Ovary (tissue), 9 donors: ENCODE measurements around the gene NR2F2. TPM values are rescaled to one million over a fixed set of nuclear protein-coding genes. Genes with fewer than 3 reads are reported as not detected.
A peak's percentile ranks its signal among the peaks of the same experiment; 100 is the strongest.

Source experiments
- DNase-seq, 5 donors: peaks; one replicate each; pipeline ENCODE4 v3.0.0-alpha.2; 2019 to 2020
- H3K27ac ChIP-seq, 2 donors: fragments of 200-600 bp; one replicate each; pipeline versions ENCODE4 v1.5.1 to v1.8.0; 2019 to 2022
- H3K27me3 ChIP-seq: fragments of 200-600 bp; one replicate; pipeline ENCODE4 v1.8.0; 2022
- H3K36me3 ChIP-seq: fragments of 200-600 bp; sonication (generic); one replicate; pipeline ENCODE4 v1.5.1; 2019
- H3K4me1 ChIP-seq: one replicate; pipeline ENCODE4 v1.8.1; 2013; ENCODE audit warnings: mild to moderate bottlenecking, moderate library complexity; ENCODE audit not compliant: insufficient read depth
- H3K4me3 ChIP-seq: fragments of 200-600 bp; sonication (generic); one replicate; pipeline ENCODE4 v1.5.1; 2017
- H3K9me3 ChIP-seq, 2 donors: fragments of 200-600 bp in 1 of 2; sonication (generic) in 1 of 2; one replicate each; pipeline versions ENCODE4 v1.5.1 to v1.8.1; 2013 to 2019; ENCODE audit warnings: mild to moderate bottlenecking in 1 of 2, moderate library complexity in 1 of 2
- EP300 ChIP-seq: sonication (generic); formaldehyde crosslinking; IDR thresholded peaks from one replicate; pipeline ENCODE4 v1.6.1; 2017; ENCODE audit warnings: antibody characterized with exemption
- POLR2A ChIP-seq: fragments of 450-650 bp; IDR thresholded peaks from one replicate; pipeline ENCODE4 v1.6.1; 2017; ENCODE audit warnings: antibody characterized with exemption, mild to moderate bottlenecking, moderate library complexity
- WGBS, 3 donors: extraction: QIAGEN DNeasy Blood & Tissue Kit in 1 of 3; methylation state at CpG; one replicate each; pipeline versions ENCODE4 v1.1.5 to v1.1.7; 2013 to 2017; 5-methylcytosine and 5-hydroxymethylcytosine counted together
- intact Hi-C, 4 donors: fragments of 100-400 bp; cut with DNase I; formaldehyde crosslinking; loops; one replicate each; pipeline versions ENCODE4 v1.11.0 to v1.15.1; 2022 to 2023
- polyA plus RNA-seq, 2 donors: library from polyadenylated mRNA; stranded (reverse); fragments of 200-250 nt in 1 of 2; fragments of 350-450 nt in 1 of 2; fragmentation: Illumina TruSeq in 1 of 2; extraction: RNeasy Lipid Tissue Mini Kit (QIAGEN cat#74804) in 1 of 2; gene quantifications; one replicate each; pipeline ENCODE4 v1.2.3, GENCODE V29; 2013 to 2014
- total RNA-seq, 7 donors: library from RNA; depleted of rRNA in 2 of 7; stranded (reverse); fragments of >200 nt in 2 of 7; fragmentation: NEBNext Ultra II Directional in 3 of 7; extraction: Animal tissue kit (Norgen Biotek cat#: 25700) in 3 of 7; gene quantifications; one replicate each; pipeline versions ENCODE4 v1.1.0 to v1.2.4, GENCODE V29; 2016 to 2023
- TF ChIP-seq, protein P1 (sequence below), 3 donors: fragments of 450-650 bp in 2 of 3; fragments of 200-600 bp in 1 of 3; IDR thresholded peaks; one replicate each; pipeline versions ENCODE4 v1.5.1 to v1.8.0; 2016 to 2022; ENCODE audit warnings: antibody characterized with exemption in 3 of 3, mild to moderate bottlenecking in 1 of 3
- donor health status: DM: no; HTN: no; CAD: no; lungs with moderate emphysema.
- donor health status: DM: no; HTN: no; CAD: no.
- donor health status: Bipolar disorder and iron deficiency.
- donor health status: DM: yes; HTN: yes; CAD: no.
- donor health status: DM: no; HTN: no; CAD: no.
- donor health status: DM: yes; HTN: yes; CAD: no.

Gene NR2F2
- total and polyA plus RNA-seq, 9 donors = 68.6 to 424 (median 343) TPM

DNA sequence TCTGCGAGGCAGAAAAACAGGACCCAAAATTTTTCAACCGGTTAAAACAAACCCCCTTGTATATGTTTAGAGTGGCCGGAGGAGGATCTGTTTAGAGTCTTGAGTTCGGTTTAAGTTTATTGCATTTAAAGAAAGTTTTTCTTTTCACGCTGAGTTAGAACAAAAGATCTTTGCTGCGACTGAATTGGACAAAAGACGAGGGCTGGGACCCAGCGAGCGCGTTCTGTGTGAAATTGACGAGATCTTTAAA, 9.8 kb downstream of the NR2F2 start:
- Histone ChIP-seq H3K27me3 (no peaks in the 10 kb centered on the region), H3K27ac (peak overlapping the region; percentile 98 to 99), H3K9me3 (no peaks in the 10 kb centered on the region), H3K4me1 (peaks cover 7% of the 10 kb centered on the region), H3K36me3 (peaks cover 4% of the 10 kb centered on the region), H3K4me3 (peak overlapping the region; percentile 46)
- intact Hi-C loops = loop anchor here (5.0 to 10.0 kb wide), 6 partner anchors 465 to 1975 kb away; no protein-coding TSS in a partner anchor
- TF ChIP-seq EP300 = no peak
- no peak for TF ChIP-seq POLR2A
- TF ChIP-seq, protein P1, sequence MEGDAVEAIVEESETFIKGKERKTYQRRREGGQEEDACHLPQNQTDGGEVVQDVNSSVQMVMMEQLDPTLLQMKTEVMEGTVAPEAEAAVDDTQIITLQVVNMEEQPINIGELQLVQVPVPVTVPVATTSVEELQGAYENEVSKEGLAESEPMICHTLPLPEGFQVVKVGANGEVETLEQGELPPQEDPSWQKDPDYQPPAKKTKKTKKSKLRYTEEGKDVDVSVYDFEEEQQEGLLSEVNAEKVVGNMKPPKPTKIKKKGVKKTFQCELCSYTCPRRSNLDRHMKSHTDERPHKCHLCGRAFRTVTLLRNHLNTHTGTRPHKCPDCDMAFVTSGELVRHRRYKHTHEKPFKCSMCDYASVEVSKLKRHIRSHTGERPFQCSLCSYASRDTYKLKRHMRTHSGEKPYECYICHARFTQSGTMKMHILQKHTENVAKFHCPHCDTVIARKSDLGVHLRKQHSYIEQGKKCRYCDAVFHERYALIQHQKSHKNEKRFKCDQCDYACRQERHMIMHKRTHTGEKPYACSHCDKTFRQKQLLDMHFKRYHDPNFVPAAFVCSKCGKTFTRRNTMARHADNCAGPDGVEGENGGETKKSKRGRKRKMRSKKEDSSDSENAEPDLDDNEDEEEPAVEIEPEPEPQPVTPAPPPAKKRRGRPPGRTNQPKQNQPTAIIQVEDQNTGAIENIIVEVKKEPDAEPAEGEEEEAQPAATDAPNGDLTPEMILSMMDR (IDR thresholded peaks at IDR 0.05) = no peak
- WGBS, 3 donors = 0 to 1% (median 0%) methylated on average over 11 of the region's 11 CpGs
- DNase-seq = no peak

DNA sequence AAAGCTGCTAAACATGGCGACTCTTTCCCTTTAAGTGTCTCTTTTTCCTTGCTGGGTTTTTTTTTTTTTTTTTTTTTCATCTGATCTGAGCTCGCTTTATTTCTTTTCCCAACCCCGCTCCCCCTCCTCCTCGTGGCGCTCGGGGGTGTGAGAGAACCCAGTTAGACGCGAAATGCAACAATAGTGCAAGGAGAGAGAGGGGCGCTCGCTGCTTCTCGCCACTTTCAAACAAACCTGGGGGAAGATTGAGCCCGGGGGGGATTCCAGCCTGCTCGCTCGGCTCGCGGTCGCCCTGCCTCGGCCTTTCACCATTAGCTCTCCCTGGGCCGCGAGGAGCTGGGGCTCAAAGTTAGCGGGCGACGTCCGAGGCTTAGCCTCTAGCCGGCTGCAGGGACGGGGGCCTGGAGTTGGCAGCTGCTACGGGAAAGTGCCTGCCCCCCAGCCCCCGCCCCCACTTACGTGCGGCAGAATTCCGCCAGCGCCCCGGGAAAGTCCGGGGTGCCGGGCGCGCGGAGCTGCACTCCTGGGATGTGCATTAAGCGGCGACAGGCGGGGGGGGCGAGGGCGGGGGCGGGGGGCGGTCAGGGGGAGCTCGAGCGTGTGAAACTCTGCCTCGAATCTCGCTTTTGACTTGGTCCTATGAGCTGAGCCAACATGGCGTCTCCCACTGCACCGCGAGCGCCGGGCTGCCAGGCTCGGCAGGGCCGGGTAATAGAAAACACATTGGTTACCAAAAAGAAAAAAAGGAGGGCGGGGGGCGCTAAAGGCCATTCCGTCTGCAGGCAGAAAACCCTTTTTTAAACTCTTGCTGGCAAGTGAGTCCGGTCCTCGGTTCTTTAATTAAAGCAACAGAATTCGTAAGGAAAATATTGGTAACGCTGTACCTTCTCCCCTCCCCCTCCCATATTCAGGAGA, 10.4 kb downstream of the NR2F2 start:
- intact Hi-C loops = loop anchor here (5.0 to 10.0 kb wide), 6 partner anchors 466 to 1976 kb away; no protein-coding TSS in a partner anchor
- 1% methylated on average over 57 to 63 of the region's 63 CpGs for WGBS, 3 donors

DNA sequence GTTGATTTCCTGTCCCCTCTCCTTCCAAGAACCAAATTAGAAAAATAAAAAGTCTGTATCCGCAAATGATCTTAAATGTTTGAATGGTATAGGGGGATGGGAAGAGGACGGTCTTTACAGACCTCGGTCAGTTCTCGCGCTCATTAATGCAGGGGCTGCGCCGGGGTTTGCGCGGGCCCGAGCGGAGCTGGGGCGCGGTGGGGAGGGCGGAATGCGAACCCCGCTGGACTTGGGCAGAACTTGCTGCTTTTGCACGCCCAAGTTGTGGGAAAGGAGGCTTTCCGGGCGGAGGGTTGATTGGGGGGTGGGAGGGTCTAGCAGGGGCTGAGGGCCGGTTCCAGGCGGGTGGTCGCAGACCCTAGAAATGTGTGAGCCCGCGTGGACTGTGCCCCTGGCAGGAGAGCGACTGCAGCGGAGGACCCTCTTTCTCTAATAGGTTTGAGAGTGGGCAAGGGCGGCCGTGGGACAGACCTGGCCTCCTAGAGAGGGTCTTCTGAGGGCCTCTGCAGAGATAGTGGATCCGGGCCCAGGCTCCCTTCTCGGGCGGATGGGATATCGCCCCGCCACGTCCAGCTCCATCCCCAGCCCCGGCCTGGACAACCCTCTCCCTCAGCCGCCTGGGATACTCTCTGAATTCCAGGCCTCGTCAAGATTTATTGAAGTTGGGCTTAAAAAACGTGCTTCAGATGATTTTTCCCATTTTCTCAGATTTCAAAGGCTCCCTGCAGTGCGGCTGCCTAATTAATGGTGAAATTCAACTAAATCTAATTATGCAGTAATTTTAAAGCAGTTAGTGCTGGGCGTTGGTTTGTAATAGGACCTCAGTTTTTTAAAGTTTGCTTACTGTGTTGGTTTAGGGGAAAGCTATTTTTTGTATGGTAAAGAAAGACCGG, 11.3 kb downstream of the NR2F2 start:
- H3K9me3 ChIP-seq = no peaks in the 10 kb centered on the region
- H3K36me3 ChIP-seq = no peaks in the 10 kb centered on the region
- DNase-seq = peak; percentile 30 to 66 (median 54)
- H3K27me3 ChIP-seq = no peaks in the 10 kb centered on the region
- peak overlapping the region; percentile 98 to 99 for H3K27ac ChIP-seq
- peaks cover 7% of the 10 kb centered on the region for H3K4me1 ChIP-seq
- peak overlapping the region; percentile 46 for H3K4me3 ChIP-seq
- no peak for TF ChIP-seq EP300
- TF ChIP-seq, protein P1 (IDR thresholded peaks at IDR 0.05) = no peak
- TF ChIP-seq POLR2A = no peak
- intact Hi-C loops = loop anchor here (5.0 to 10.0 kb wide), 6 partner anchors 467 to 1977 kb away; no protein-coding TSS in a partner anchor
- WGBS, 3 donors = 3 to 5% (median 5%) methylated on average over 41 of the region's 41 CpGs

More for the DNA sequence above, 10.4 kb downstream of the NR2F2 start:
- H3K9me3 ChIP-seq = no peaks in the 10 kb centered on the region
- peaks cover 3% of the 10 kb centered on the region for H3K36me3 ChIP-seq
- peak; percentile 54 to 72 (median 69) for DNase-seq
- peak overlapping the region; percentile 98 to 99 for H3K27ac ChIP-seq
- TF ChIP-seq, protein P1 (IDR thresholded peaks at IDR 0.05) = no peak
- TF ChIP-seq EP300 (no peak), POLR2A (no peak)
- H3K4me1 ChIP-seq = peaks cover 7% of the 10 kb centered on the region
- peak overlapping the region; percentile 46 for H3K4me3 ChIP-seq
- no peaks in the 10 kb centered on the region for H3K27me3 ChIP-seq

DNA sequence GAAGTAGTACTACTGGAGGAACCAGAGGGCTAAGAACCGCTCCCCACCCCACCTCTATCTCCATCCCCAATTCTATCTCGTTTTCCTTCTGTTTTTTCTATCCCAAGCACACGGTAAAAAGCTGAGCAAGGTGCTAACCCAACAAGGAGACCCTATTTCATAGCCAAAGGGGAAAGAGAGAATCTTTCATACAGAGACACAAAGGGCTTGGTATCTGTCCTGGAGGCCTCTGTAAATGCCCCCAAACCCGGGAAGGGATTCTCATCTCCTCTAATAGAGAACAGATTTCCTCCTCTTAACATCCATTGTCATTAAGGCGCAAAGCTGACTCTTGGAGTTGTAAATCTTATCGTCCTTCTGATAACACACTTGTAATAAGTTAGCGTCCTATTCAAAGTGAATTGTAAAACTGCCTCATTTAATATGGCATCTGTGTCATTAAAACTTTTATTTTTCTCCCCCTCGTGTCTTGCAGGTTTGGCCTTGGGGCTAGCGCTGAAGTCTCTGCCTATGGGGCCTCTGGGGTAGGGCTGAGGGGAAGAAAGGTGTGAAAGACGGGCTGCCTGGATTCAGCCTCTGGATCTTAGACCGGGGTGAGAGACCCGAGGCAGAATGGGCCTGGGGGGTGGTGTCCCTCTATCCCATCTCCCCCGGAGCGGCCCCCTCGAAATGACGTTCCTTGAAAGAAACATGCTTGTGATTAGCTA, 12.1 kb downstream of the NR2F2 start:
- no peaks in the 10 kb centered on the region for H3K27me3 ChIP-seq
- H3K36me3 ChIP-seq = no peaks in the 10 kb centered on the region
- peak overlapping the region; percentile 98 to 99 for H3K27ac ChIP-seq
- TF ChIP-seq POLR2A = peak; percentile 5
- TF ChIP-seq EP300 = no peak
- DNase-seq = peak; percentile 52 to 67 (median 66)
- H3K4me3 ChIP-seq = peak overlapping the region; percentile 46
- intact Hi-C loops = loop anchor here (5.0 to 10.0 kb wide), 6 partner anchors 468 to 1978 kb away; no protein-coding TSS in a partner anchor
- 2 to 8% (median 4%) methylated on average over 16 of the region's 16 CpGs for WGBS, 3 donors
- peaks cover 7% of the 10 kb centered on the region for H3K4me1 ChIP-seq
- no peaks in the 10 kb centered on the region for H3K9me3 ChIP-seq
